OCI-LY1 (cell line): ENCODE measurements around the gene ZNF839.

Experiments used
- CTCF ChIP-seq: fragments of 200-600 bp; sonication (generic), shearing (Covaris generic); IDR thresholded peaks from 2 replicates; pipeline ENCODE4 v1.5.1; 2017; ENCODE audit warnings: mild to moderate bottlenecking, antibody characterized with exemption, low read length, moderate library complexity, mixed read lengths
- EZH2 ChIP-seq: fragments of 200-600 bp; sonication (generic), shearing (Covaris generic); IDR thresholded peaks from 2 replicates; pipeline ENCODE4 v1.8.0; 2017; ENCODE audit warnings: borderline replicate concordance, mixed run types, mild to moderate bottlenecking, antibody characterized with exemption, low read length, moderate library complexity, mixed read lengths

DNA sequence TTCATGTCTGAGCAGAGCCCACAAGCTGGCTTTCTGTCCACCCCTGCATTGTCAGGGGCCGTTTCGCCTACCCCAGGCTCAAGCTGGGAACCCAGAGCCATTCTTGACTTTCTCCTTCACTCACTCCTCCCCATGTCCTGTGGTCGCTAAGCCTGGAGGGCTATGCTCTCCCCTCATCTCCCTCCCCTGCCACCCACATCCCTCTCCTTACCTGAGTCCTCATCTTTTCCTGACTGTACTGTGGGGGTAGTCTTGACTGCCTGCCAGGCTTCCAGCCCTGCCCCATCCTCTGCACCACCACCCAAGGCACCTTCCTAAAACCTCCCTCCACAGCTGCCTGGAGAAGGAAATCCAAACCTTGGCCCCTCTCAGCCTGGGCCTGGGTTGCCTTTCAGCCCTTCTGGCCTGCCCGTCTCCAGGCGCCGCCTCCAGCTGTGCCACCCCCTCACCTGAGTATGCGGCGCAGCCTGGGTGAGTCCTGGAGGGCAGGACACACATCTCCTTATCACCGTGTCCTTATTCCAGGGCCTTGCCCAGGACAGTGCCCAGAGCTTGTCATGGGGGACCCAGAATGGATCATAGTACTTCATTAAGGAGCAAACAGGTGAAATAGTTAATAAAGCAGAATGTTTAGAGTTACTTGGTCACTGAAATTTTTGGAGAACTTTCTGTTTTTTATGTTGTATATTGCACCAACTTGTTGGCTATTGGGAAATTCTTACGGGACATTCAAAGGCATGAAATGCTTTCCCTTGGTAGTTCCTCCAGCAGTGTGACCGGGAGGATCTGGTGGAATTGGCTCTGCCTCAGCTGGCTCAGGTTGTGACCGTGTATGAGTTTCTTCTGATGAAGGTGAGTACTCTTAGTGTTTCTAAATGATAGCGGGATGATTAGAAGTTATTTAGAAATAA is 14.5 kb downstream of the ZNF839 start:
- no peak for TF ChIP-seq CTCF
- no peak for TF ChIP-seq EZH2
